Measurements from ENCODE around the gene SPAM1.
"Not testable (repeated sequence)": the region's sequence is repeated elsewhere in the genome, so short reads cannot be mapped to it uniquely, and the experiment has no call there.

Gene SPAM1, protein sequence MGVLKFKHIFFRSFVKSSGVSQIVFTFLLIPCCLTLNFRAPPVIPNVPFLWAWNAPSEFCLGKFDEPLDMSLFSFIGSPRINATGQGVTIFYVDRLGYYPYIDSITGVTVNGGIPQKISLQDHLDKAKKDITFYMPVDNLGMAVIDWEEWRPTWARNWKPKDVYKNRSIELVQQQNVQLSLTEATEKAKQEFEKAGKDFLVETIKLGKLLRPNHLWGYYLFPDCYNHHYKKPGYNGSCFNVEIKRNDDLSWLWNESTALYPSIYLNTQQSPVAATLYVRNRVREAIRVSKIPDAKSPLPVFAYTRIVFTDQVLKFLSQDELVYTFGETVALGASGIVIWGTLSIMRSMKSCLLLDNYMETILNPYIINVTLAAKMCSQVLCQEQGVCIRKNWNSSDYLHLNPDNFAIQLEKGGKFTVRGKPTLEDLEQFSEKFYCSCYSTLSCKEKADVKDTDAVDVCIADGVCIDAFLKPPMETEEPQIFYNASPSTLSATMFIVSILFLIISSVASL

DNA sequence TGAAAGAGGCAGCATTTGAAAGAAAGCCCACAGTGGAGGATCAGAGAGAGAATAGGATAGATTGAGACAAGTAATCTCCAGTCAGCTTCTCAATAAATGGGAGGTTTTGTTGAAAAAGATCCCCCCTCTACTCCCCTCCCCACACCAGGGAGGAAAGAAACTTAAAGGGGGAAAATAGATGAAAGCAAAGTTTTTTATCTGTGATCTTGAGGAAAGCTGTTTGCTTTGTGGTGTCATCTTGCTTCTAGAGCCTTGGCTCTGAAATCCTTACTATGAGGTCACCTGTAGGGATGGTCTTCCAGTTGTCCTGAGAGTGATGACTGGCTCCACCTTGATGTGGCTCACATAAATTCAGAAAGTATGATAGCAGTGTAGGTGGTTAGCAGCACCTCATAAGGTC is at the start of gene SPAM1:
Gene SPAM1 (plus strand): TSS at position 301 of the 400 bp plus-strand sequence. CDS start 28,330 bp downstream, outside the sequence.
- DNase-seq = no peak

DNA sequence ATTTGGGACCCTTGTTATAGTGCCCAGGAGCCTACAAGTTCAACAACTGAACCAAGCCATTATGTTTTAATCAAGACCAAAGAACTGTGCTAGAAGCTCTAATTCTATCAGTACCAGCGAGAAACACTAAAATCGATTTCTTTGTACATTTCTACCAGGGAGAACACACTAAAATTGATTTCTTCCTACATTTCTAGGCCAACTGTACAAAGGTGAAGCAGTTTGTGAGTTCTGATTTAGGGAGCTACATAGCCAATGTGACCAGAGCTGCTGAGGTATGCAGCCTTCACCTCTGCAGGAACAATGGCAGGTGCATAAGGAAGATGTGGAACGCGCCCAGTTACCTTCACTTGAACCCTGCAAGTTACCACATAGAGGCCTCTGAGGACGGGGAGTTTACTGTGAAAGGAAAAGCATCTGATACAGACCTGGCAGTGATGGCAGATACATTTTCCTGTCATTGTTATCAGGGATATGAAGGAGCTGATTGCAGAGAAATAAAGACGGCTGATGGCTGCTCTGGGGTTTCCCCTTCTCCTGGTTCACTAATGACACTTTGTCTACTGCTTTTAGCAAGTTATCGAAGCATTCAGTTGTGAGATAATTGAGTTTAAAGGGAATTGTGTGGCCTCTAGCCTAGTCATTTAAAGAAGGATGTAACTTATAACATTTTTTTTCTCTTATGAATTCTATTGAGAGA is 48.3 kb upstream of the SPAM1 start:
- DNase-seq = no peak

DNA sequence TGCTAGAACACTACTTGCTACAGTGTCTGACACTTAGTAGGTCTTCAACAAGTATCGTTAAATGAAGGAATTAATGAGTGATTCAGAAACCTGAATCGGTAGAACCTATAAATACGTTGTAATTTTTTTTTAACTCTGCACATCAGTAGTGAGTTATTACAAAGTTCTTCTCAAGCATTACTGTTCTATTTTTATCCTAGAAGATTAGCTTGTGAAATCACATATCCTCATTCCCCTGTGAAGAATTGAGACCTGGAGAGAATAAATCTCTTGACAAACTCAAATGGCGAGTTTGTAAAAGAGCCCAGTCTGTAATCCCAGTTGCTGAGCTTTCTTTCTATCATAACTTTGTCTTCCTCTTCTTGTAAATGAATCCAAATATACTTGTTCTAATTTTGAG is 45.4 kb upstream of the SPAM1 start:
- no peak for DNase-seq

DNA sequence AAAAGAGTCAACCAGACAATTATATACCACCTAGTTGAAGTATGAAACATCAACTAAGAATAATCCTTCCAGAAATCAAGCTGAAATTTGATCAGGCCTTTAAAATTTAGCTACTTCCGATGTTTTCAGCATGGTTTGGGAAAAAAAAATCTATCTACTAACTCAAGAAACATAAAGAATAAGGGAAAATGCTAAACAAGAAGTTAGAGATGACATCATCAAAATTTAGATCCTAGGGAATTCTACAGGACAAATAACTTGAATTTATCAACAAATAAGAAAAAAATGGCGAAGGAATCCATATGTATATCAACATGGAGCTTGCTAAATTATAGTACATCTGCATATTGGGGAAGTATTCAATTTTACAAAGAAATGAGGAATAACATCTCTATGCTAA is 43.7 kb upstream of the SPAM1 start:
- no peak for DNase-seq

DNA sequence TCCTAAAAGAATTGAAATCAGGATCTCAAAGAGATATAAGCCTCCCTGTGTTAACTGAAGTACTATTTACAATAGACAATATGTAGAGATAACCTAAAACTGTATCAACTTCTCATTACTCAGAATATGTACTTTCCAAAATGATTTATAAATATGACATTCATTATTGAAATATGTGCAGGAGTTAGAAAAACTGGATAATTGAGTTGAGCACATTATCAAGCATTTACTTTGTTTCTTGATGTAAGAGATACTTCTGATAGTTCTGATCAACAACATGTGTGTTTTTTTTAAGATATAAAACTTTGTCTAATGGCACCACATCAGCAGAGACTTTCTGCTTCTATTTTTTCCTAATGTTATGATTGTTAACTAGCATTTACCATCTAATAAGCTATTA is 41.9 kb upstream of the SPAM1 start:
- no peak for DNase-seq

DNA sequence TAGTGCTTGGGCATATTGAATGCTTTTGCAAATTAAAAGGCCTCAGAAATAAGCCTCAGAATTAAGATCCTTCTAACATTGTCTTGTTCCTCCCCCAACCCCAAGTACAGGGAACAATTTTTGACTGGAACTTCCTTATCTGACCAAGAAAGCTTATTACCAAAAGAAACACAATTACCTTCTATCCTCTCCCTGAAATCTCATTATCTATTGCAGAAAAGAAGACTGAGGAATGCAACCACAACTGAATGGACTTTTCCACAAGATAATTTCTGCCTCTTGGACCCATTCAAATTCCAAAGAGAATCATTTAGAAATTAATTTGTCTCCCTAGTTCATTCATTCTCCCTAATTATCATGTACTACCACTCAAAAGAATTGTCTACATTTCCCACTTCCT is 36.8 kb upstream of the SPAM1 start:
- no peak for DNase-seq

DNA sequence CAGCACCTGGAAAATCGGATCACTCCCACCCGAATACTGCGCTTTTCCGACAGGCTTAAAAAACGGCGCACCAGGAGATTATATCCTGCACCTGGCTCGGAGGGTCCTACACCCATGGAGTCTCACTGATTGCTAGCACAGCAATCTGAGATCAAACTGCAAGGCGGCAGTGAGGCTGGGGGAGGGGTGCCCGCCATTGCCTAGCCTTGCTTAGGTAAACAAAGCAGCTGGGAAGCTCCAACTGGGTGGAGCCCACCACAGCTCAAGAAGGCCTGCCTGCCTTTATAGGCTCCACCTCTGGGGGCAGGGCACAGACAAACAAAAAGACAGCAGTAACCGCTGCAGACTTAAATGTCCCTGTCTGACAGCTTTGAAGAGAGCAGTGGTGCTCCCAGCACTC is 30.3 kb upstream of the SPAM1 start:
- not testable (repeated sequence) for DNase-seq

DNA sequence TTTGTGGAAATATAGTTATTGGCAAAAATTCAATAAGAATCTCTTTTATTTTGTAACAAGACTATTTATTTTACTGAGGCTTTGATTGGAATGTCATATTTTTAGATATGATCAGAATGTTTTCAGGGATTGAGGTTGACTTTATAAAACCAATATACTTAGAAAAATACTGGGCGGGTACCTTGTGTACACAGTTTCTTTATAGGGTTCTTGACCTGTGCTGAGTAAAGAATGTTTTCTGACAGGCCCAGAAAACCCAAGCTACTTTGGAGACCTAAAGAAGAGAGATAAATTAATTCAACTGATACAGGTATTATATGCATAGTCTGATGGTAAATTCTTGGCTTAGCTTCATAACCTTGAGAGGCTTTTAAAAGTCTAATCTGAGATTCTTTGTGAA is 23.9 kb upstream of the SPAM1 start:
- no peak for DNase-seq

DNA sequence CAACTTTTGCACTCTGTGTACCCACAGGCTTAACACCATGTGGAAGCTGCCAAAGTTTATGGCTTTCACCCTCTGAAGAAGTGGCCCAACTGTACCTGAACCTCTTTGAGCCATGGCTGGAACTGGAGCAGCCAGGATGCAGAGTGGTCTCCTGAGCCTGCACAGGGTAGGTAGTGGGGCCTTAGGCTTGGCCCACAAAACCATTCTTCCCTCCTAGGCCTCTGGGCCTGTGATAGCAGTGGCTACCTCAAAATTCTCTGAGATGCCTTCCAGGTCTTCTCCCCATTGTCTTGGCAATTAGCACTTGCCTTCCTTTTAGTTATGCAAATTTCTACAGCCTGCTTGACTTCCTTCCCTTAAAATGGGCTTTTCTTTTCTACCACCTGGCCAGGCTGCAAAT is 19.3 kb upstream of the SPAM1 start:
- DNase-seq = no peak

DNA sequence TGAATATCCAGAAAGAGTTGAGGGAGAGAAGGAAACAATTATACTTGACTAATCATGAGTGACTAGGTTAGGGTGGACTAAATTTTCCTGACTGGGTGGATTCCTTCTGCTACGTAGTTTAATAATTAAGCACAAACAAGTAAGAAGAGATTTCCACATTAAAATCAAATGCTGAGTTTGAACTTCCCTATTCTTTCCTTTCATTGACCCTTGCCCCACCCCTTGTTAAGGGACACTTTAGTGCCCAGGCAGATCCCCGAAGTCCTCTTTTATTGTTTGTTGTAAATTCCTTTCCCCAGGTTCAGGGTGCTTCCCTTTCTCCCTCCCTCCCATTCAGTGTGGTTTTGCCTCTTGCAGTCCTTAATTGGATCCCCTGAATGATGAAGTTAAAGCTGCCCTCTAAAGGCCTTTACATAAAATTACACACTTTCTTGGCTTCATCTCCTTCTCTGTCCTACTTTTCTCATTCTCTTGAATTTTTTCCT is 8.8 kb upstream of the SPAM1 start:
- no peak for DNase-seq

DNA sequence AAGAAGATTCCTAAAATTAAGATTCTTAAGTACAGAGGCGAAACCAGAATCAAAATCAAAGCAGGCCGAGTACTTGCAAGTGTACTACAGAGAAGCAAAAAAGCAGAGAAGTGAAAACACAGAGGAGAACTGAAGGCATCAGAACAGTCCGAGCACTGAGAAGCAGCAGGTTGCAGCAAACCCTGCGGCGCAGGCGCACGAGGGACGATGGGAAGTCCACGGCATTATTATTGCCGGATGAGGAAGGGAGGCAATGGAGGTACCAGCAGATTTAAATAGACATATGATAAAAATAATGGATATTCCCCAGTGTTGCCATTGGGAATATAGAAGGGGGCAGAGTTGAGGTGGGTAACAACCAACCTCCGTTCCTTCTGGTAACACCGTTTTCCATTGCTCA is 7.2 kb upstream of the SPAM1 start:
- DNase-seq = no peak

DNA sequence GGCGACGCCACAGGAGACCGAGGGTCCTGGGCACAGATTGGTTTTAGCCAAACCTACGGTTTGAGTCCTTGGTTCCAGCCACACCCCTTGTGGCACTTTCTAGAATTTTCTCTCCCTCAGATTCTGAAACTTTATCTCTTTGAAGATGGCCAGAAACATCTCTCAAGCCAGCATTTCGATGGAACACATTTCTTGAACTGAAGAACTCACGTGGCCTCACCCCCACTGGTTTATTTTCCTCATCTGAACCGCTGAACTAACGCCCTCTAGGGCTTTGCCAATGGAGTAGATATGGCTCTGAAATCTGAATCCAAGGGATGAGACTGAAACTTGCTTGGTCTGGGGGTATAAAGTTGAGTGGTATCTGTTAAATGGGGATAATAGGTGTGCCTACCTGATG is 6.7 kb upstream of the SPAM1 start:
- DNase-seq = no peak

DNA sequence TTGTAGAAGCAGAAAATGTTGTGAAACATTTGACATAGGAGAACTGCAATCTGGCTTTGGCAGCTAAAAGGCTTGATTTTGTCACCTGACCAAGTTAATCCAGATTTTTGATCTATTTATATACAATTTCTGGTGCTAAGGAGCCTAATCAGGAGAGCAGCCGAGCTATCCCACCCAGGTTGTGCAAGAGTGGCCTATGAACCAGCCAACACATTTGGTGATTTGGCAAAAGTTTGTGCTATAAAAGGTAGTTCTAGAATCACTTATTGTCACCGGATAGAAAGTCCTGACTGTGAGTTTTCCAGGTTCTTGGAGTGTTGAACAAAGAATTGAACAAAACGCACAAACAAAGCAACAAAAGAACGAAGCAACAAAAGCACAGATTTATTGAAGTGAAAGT is 1.4 kb upstream of the SPAM1 start:
- no peak for DNase-seq

DNA sequence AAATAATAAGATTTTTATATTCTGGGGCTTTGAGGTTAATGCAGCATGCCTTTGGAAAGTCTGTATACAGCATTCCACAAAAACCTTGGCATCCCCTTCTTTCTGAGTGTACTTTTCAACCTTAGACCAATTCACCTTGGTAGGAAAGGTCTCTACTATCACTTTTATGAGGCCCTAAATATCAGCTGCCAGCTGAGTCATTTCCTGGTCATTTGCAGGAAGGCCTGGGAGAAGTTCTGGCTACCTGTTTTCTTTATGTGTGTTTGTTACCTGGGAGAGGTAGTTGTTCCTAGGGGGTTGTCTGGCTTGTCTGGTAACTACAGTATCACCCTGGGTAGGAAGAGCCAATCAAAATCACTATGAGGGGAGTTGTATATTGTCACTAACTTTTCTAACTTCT is 4.1 kb downstream of the SPAM1 start:
- no peak for DNase-seq

DNA sequence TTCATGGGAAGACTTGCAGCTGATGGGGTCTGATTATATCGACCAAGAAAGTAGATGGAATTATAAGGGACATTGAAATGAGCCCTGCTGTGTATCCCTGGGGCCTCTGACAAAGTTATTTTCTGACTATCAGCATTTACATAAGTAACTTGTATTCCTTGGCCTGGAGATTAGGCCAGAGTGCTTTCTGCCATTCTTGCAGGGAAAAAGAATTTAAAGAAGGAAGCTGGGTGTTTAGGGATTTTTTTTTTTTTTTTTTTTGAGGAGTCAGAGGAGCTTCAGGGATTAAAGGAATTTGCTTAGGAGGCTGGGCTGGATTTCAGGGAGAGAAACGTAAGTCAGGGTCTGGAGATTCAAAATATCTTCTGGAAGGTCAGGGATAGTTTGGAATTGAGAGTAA is 4.6 kb downstream of the SPAM1 start:
- no peak for DNase-seq

DNA sequence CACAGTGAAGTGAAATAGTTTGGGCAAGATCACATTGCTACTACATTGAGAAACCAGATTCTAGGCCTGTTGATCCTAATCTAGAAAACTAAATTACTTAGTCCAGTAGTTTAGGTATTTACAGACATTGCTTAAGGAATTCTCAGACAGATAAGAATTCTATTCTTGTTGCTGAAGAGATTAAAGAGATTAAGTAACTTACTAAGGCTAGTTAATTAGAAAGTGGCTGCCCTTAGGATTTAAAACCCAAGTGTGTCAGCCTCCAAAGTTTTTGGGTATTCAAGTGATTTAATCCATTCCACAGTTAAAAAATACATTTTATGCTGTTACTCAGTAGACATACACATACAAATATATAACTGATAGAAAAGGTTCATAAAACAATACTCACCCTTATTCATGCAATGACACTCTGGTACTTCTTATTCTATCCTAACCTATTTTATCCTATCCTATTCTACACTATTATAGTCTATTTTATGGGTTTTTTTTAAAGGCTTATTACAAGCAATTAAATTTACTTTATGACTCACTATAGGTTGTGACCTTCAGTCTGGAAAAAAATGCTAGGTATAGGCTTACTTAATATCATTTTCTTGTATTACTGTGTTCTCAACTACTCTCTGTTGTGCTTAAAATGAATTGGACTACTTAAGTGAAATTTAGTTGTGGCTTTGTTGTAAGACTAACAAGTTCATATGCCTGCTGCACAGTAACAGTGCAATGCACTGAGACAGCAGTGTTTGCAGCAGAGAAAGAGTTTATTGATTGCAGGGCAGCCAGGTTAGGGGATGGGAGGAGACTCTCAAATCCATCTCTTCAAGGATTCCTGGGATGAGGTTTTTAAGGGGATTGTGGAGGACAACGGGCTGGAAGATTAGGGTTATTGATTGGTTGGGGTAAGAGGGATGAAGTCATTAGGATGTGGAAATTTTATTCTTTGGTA is 10.7 kb downstream of the SPAM1 start:
- DNase-seq = no peak

DNA sequence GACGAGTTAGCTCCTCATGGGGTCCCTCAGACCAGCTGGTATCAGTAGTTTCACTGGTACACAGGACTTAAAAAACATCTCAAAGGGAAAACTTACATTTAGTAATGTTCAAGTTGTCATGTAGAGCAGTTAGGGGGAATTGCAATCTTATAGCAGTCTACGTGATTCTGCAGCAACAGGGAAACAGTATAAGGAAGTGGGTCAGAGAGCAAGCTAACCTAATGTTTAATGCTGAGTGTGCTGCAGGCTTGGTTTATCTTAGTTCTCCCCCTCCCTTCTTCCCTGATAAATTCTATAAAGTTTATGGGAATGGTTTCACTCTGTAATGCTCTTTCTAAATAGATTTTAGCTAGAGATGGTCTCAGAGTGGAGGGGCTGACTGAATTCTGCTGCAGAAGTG is 11.3 kb downstream of the SPAM1 start:
- no peak for DNase-seq

DNA sequence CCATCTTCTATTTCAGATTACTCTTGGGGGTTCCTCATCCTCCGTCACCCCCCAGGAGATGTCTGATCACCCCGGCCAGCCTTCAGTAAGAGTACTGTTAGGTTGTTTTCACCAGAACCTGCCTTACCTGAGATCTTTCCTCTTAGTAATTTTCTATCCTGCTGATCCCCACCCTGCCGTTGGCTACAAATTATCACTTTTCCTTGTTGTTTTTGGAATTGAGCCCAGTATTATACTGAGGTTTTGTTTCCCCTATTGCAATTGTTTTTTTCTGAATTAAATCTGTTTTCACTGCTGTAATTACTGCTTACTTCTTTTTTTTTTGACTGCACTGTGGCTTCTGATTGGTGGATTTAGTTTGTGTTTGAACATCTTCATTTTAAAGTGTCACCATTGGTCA is 14.7 kb downstream of the SPAM1 start:
- no peak for DNase-seq

DNA sequence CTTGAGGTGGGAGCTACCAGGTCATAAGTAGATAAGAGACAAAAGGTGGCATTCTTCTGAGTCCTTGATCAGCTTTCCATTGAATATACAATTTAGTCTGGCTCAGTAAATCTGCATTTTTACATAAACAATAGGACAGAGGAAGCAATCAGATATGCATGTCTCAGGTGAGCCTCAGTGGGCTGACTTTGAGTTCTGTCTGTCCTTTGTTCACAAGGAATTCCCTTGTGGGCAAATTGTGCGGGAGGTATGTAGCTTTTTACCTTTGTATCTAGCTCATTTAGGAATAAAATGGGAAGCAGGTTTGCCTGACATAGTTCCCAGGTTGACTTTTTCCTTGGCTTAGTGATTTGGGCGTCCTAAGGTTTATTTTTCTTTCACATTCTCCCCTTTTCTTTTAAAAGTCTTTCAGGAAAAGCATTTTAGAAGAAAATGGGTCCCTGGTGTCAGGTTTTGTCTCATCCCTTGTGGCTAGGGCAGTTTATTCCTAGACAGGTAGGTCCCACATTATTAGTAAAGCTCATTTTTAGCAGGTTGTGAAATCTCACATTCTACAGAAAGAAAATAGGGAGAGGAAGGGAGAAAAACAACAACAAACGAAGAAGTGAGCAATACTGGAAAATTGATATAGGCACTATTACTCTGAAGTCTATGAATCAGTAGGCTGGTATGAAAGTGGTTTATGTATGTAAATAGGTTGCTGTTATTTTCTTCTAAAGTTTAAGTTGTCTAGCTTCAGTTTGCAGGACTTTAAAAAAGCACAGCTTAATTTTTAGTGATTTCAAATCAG is 16.5 kb downstream of the SPAM1 start:
- no peak for DNase-seq

DNA sequence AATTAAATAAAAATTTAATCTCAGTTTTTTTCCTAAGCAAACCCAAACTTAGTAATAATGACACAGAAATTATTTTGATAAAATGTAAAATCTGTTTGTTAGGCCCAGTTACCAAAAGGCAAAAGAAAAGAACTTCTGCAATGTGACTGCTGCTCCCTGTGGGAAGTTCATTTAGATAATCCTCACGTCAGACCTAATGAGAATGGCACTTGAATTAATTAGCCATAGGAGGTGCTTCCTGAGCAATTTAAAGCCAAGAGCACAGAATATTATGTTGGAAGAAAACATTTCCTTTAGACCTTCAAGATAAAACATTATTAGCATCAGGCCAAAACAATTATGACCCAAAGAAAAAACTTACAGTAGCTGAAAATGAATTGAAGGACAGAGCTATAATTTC is 19.4 kb downstream of the SPAM1 start:
- no peak for DNase-seq

DNA sequence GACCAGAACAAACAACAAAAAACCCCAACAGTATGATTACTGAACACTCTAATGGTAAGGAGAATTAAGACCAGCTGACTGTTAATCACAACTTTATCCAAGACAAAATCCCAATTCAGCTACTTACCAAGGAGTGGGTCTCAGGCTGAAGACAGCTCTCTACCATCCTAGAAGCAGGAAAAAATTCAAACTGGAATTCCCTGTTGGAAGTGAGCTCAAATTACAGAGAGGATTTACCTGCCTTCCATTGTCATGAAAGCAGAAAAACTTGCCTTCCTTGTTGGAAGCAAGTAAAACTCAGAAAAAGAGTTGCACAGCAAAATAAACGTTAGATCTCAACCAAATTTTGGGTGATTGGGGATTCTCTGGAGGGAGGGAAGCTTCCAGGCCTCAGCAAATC is 20.9 kb downstream of the SPAM1 start:
- DNase-seq = no peak

DNA sequence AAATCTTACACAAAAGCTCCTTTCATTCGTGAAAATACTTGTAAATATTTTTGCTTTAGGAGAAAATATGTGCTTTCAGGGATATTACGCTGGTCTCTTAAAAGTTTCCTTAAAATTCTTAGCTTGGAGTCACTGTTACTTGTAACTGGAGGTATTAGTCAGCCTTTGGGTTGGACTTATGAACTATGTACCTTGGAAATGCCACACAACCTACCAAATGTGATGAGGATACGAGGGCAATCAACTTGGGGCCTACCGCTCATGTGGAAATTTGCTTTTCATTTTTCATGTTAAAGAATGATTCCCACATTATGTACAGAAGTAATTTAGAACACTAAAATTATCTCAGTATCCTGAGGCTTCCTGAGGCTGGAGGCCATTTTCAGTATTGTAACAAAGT is 23.1 kb downstream of the SPAM1 start:
- DNase-seq = no peak

Data from activated CD4-positive, CD25-positive, alpha-beta regulatory T cell treated with anti-CD3 and anti-CD28 coated beads, Interleukin-2, amount 50 U/mL, for 72 hours (primary cell).